HG03095 (cell line): ENCODE results near the gene NOD2.

ENCODE experiments used
- ATAC-seq: cut with Tn5 transposase; IDR thresholded peaks from one replicate; pipeline ENCODE4 v1.9.1; 2021; ENCODE audit warnings: moderate library complexity; ENCODE audit not compliant: unreplicated experiment

NOD2 gene

DNA sequence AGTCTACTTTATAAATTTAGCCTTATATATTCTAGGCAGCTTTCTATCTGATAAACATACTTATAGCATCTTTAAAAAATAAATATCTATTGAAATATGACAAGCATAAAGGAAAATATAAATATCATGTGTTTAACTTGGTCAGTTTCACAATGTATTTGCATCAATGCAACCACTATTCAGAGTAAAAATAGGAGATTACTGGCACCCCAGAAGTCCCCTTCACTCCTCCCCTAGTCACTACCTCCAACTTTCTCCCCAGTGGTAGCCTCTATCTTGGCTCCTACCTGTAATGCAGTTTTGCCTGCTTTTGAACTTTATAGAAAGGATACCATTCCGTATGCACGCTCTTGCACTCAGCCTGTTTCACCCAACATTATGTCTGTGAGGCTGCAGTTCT lies 3.2 kb upstream of the NOD2 start:
- no peak for ATAC-seq

DNA sequence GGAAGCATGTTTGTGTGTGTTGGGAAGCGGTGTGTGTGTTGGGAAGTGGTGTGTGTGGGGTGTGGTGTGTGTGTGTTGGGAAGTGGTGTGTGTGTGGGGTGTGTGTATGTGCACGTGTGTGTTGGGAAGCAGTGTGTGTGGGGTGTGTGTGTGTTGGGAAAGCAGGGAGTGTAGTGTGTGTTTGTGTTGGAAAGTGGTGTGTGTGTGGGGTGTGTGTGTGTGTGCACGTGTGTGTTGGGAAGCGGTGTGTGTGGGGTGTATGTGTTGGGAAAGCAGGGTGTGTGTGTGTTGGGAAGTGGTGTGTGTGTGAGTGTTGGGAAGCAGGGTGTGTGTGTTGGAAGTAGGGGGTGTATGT lies 785 bp upstream of the NOD2 start:
- no peak for ATAC-seq

DNA sequence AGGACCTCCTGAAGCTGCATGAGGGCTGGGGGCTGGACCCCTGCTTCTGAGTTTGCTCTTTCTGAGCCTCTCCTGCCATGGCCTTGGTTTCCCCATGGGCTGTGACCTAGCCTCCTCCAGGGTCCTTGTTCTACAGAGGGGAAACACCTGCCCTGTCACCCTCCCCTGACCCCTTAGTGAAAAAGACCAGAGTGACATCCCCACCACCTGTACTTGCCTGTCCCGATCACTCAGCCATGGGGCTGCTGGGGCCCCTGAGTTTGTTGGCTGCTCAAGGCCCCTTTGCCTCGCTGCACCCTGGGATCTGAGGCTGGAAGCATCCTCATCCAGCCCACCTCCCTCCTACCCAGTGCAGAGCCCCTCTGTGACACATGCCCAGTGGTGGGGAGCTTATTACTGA lies 800 bp downstream of the NOD2 start:
- ATAC-seq: no peak

DNA sequence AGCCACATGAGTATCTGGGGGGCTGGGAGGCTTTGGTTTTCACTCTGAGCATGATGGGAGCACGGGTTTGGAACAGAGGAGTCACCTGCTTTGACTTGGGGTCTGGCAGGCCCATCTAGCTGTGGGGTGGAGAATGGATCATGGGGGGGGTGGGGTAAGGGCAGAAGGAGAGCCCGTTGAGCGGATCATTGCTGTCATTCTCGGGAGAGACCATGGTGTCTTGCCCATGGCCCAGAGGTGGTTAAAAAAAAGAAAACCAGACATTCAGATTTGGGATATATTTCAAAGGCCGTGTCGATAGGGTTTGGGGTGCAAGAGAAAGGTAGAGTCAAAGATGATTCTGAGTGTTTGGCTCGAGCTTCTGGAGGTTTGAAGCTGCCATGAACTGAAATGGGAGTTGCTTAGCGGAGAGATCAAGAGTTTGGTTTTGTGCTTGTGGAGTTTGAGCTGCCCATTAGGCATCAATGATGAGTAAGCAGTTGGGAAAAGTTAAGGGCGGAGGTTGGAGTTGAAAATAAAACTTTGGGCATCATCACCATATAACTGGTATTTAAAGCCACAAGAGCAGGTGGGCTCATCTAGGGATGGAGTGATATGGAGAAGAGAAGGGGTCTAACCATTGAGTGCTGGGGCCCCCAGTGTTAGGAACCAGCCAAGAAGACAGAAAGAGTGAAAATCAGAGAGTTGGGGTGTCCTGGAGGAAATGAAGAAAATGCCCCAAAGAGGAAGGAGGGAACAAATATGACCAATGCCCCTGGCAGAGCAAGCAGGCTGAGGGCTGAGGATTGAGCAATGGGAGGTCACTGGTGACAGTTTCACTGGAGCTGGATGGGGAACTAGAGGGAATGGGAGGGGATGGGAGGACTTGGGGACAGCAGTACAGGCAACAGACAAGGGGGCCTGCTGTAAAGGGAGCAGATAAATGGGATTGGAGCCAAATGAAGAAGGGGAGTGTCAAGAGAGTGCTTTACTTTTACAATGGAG lies 1.9 kb downstream of the NOD2 start:
- ATAC-seq: no peak

DNA sequence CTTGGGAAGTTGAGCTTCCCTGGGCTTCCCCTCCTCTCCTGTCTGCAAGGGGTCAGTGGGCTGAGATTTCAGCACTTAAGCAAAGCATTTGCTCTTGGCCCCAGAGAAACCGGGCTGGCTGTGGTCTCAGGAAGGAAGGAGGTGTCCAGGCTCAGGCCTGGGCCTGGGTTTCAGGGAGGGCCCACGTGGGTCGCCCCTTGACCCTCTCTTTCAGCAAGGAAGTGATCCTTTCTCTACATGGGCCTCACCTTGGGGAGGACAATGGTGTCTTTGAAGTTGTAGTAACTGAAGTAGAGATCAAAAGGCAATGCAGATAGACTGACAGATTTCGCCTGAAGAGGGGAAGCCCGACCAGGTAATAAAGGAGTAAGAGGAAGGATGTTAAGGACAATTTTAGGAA lies 2.7 kb downstream of the NOD2 start:
- ATAC-seq: peak; percentile 32

DNA sequence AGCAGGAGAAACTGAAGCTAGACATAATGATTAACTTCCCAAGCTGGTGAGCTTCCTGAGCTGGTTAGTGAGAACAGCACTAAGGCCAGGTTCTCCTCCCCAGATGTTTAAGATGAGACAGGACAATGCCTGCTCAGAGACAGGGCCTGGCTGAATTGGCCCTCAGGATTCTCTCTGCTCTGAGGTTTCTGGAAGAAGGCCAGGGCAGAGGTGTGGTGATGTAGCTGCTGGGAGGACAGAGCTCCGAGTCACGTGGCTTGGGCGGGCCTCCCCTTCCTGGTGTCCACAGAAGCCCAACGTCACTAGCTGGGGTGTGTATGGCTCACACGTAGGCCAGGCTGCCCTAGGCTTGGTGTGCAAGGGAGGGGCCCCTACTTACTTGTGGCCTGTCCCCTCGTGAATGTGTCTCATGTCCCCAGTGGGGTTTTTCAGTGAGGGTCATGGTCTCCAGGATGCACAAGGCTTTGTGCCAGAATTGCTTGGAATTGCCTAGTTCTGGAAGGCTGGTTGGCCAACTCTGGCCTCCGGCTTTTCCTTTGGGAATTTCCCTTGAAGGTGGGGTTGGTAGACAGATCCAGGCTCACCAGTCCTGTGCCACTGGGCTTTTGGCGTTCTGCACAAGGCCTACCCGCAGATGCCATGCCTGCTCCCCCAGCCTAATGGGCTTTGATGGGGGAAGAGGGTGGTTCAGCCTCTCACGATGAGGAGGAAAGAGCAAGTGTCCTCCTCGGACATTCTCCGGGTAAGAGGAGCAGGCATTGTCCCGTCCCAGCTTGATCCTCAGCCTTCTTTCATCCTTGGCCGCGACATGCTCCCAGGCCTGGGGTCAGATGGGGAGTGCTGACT lies 3.4 kb downstream of the NOD2 start:
- peak; percentile 56 for ATAC-seq

DNA sequence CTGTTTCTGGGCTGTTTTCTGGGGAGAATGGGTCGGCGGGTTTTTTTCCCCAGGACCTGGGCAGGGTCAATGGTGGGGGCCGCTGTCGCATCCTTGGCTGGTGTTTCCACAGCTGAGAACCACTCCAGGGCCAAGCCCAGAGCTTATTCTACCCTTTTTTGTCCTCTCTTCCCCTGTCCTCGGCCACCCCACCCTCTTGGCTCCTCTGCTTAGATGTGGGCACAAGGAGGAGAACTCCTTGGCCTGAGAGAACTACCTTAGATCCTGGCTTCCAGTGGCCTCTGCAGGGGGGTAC lies 4.0 kb downstream of the NOD2 start:
- ATAC-seq: no peak

DNA sequence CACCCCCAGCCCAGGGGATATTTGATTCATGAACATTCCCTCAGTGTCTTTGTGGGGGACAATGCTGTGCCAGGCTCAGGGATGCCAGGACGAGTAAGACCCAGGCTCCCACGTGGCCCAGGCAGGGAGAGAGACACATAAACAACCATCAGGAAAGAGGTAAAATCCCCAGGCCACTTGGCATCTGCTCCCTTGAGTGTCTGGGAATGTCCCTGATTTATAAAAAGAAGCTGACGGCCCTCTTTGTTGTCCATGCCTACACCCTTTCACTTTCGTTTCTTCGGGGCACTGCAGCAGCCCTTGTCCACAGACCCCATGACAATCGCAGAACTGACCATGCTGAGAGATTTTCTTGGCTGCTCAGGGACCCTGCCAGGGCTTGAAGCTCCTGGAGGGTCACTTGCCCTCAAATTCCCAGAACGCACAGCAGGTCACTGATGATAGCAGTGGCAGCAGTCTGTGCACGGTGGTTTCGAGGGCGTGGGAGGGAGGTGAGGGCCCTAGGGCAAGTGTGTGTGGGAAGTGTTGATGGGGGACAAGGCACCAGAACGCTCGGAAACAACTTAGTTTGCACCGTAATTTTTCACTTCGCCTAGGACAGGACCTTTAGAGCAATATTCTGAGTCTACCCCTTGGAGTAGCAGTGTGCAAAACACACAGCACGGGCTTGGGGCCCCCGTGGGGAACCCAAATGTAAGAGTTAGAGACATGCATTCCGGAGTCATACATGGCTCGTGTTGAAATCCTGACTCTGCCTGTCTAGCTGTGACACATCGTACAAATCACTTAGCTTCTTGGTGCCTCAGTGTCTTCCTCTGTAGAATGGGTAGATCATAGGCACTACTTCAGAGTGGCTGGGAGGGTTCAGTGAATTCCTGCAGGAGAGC lies 4.7 kb downstream of the NOD2 start:
- ATAC-seq: peak; percentile 30

DNA sequence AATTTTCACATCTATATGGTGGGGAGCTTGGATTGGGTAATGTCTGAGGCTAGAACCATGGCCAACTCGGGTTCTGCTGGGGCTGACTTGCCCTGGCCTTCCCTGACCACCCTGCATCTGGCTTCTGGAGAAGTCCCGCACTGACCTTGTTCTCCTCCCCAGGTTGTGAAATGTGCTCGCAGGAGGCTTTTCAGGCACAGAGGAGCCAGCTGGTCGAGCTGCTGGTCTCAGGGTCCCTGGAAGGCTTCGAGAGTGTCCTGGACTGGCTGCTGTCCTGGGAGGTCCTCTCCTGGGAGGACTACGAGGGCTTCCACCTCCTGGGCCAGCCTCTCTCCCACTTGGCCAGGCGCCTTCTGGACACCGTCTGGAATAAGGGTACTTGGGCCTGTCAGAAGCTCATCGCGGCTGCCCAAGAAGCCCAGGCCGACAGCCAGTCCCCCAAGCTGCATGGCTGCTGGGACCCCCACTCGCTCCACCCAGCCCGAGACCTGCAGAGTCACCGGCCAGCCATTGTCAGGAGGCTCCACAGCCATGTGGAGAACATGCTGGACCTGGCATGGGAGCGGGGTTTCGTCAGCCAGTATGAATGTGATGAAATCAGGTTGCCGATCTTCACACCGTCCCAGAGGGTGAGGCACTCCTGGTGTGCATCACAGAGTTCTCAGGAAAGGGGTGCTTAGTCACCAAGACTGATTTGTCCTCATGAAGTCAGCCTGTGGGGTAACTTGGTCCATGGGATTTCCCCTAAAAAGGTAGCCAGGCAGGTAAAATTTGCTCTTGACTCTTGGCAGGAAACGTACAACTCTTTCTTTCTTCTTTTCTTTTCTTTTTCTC lies 6.1 kb downstream of the NOD2 start:
- ATAC-seq: no peak

DNA sequence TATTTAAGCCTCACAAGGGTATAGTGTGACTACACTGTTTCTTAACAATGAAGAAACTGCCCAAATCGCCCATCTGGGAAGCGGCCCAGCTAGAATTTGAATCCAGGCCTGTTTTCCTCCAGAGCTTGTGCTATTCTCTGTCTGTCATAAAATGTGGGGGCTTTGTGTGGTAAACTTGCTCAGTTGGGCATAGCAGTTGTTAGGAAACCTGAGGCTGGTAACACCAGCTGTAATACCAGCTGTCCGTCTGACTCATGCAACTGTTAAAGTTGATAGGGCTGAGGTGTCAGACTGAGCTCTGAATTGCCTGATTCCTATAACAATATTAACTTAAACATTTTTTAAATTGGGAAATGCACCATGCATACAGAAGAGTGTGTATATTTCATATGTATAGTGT lies 9.3 kb downstream of the NOD2 start:
- no peak for ATAC-seq

DNA sequence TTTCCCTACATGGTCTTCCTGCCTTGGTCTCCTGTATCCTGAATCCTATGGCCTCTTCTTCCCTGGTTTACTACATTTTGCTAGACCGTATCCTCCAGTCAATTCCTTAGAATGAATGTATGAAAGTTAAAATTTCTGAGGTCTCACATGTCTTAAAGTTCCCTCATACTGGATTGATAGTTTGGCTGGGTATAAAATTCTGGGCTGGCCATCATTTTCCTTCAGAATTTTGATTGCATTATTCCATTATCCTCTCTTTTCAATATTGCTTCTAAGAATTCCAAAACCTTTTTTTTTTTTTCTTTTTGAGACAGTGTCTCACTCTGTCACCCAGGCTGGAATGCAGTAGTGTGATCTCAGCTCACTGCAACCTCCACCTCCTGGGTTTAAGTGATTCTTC lies 10.8 kb downstream of the NOD2 start:
- no peak for ATAC-seq

DNA sequence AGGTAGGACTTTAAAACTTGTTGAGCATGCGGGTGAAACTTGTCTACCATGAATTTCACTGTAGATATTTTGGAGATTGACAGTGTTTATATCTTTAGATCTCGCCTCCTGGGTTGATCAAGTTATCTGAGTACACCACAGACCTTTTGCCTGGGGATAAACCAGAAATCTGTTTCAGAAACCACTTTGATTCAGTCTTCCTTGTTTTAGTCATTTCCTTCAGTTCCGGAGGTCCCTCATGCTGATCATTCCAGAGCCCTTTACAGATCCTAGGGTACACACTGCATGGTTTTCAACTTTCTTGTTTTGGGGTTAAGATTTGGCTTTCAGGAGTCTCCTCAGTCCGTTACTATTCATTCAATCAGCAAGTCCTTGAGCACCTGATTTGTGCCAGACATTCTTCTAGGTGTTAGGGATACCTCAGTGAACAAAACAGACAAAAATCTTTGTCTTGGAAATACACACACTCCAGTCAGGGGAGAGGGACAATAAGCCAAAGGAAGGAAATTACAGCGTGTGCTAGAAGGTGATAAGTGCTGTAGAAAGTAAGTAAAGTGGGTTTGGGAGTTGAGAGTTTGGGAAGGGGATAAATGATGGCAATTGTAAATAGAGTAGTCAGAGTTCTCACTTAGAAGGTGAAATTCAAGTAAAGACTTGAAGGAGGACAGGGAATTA lies 12.2 kb downstream of the NOD2 start:
- ATAC-seq: no peak

DNA sequence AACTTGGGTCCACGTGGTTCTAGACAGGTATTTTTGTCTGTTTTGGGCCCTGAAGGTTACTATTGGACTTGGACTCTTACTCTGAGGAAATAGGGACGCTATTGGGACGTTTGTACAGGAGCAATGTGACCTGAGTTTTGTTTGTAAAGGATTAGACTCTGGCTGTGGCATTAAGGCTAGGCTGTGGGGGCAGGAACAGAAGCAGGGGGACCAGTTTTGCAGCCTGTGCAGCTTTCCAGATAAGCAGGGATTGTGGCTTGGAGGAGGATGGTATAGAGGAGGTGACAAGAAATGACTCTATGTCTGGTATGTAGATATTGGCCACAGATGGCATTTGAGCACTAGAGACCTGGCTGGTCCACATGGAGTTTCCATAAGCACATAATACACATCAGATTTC lies 12.8 kb downstream of the NOD2 start:
- ATAC-seq: no peak

DNA sequence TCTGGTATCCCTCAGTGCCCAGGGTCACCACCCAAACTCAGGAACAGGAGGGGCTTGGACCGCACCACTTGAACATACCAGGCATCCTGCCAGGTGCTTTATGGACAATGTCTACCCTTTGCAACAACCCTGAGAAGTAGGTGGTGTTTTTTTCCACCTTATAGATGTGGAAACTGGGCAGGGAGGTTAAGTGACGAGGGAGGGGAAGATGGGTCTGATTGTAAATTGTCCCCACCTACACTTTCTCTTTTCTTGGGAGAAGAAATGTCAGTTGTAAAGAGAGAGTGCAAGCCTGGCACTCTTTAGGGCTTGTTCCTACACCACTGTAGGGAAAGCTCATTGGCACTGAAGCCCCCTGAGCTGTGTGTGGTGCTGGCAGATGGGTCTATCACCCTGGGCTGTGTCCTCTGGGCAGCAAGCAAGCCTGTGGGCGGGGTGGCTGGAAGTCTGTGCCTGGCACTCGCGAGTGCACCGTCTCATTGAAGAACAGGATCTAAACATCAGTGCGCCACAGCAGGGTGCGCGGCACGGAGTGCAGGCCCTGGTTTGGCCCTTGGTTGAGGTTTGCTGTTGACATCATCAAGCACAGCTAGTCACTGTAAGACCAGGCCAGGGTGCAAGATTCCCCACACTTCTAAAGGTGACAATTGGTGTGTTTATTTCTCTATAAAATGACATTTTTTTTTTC lies 15.1 kb downstream of the NOD2 start:
- no peak for ATAC-seq

DNA sequence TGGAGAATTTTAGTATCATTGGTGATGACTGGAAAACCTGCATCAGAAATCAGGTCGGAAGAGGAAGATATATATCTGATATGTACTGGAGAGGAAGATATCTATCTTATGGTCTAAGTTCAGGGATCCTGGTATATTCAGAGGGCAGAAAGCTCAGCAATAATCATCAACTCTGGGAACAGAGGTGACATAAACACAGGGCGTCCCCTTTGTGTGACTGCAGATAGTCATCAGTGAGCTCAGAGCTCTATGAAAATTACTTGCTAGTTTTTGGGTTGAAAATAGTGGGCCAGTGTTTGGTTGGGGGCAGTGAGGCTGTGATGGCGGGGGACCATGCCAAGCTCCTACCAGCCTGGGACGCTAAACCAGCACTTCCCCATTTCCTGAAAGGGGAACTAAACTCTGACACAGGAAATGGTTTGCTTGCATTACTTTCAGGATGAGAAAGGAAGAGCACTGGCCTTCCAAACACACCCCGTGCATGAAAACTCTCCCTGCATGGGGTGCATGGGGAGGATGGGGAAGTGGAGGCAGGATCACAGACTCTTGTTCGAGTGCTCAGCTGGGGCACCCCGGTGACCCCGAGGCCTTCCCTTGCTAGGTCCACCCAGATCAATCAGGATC lies 15.8 kb downstream of the NOD2 start:
- no peak for ATAC-seq

DNA sequence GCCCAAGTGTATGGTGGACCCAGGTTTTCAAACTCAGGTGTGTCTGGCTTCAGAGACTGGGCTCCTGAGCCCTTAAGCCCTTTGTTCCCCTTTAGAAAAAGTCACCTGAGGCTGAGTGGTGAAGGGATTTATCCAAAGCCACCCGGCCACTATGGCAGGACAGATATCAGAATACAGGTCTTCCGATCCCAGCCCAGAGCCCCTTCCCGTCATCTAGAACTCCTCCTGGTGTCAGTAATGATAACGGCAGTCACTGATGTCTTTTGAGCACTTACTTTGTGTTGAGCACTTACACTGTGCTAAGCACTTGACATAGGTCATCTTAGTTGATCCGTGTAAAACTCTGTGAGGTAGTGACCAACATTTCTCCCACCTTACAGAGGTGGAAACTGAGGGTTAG lies 16.6 kb downstream of the NOD2 start:
- no peak for ATAC-seq

DNA sequence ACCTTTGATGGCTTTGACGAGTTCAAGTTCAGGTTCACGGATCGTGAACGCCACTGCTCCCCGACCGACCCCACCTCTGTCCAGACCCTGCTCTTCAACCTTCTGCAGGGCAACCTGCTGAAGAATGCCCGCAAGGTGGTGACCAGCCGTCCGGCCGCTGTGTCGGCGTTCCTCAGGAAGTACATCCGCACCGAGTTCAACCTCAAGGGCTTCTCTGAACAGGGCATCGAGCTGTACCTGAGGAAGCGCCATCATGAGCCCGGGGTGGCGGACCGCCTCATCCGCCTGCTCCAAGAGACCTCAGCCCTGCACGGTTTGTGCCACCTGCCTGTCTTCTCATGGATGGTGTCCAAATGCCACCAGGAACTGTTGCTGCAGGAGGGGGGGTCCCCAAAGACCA lies 17.6 kb downstream of the NOD2 start:
- no peak for ATAC-seq

DNA sequence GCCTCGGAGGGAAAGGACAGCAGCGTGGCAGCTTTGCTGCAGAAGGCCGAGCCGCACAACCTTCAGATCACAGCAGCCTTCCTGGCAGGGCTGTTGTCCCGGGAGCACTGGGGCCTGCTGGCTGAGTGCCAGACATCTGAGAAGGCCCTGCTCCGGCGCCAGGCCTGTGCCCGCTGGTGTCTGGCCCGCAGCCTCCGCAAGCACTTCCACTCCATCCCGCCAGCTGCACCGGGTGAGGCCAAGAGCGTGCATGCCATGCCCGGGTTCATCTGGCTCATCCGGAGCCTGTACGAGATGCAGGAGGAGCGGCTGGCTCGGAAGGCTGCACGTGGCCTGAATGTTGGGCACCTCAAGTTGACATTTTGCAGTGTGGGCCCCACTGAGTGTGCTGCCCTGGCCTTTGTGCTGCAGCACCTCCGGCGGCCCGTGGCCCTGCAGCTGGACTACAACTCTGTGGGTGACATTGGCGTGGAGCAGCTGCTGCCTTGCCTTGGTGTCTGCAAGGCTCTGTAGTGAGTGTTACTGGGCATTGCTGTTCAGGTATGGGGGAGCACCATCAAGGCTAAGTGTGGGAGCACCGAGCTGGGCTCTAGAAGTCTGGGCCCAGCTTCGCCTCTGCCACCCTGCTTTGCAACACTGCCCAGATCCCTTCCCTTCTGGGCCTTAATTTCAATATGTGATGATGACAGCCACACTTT lies 18.6 kb downstream of the NOD2 start:
- no peak for ATAC-seq
